Endodermal cell (in vitro differentiated cells): ENCODE results near the gene HLA-G. TPM values are rescaled to one million over a fixed set of nuclear protein-coding genes. Genes with fewer than 3 reads are reported as not detected.

Experiments
- DNase-seq: peaks from one replicate; pipeline ENCODE4 v3.0.0-alpha.2; 2017
- H3K27ac ChIP-seq: 2 replicates; pipeline ENCODE4 v1.5.1; 2013; ENCODE audit warnings: mild to moderate bottlenecking, low read depth, low read length, moderate library complexity
- H3K27me3 ChIP-seq: 2 replicates; pipeline ENCODE4 v1.6.1; 2013; ENCODE audit warnings: mild to moderate bottlenecking, low read length, moderate library complexity; ENCODE audit not compliant: insufficient read depth, control insufficient read depth, poor library complexity, severe bottlenecking
- H3K36me3 ChIP-seq: 2 replicates; pipeline ENCODE4 v1.7.0; 2013; ENCODE audit warnings: mild to moderate bottlenecking, low read length, moderate library complexity; ENCODE audit not compliant: control insufficient read depth, insufficient read depth
- H3K4me1 ChIP-seq: one replicate; pipeline ENCODE4 v1.7.0; 2013; ENCODE audit warnings: low read length; ENCODE audit not compliant: control insufficient read depth, insufficient read depth
- H3K4me3 ChIP-seq: 2 replicates; pipeline ENCODE4 v1.5.1; 2013; ENCODE audit warnings: mild to moderate bottlenecking, low read length, moderate library complexity
- H3K9ac ChIP-seq: 2 replicates; pipeline ENCODE4 v1.6.1; 2013; ENCODE audit warnings: mild to moderate bottlenecking, low read length, moderate library complexity; ENCODE audit not compliant: poor library complexity, severe bottlenecking; ENCODE audit errors: extremely low read depth
- H3K9me3 ChIP-seq: 2 replicates; pipeline ENCODE4 v1.6.1; 2013; ENCODE audit warnings: mild to moderate bottlenecking, low read length, moderate library complexity; ENCODE audit not compliant: control insufficient read depth
- H3K27ac Mint-ChIP-seq: 2 replicates; pipeline ENCODE4 v1.8.0; 2020; ENCODE audit warnings: mixed read lengths
- H3K27me3 Mint-ChIP-seq: 2 replicates; pipeline ENCODE4 v1.8.0; 2021; ENCODE audit warnings: mild to moderate bottlenecking, mixed read lengths; ENCODE audit not compliant: insufficient read depth
- H3K36me3 Mint-ChIP-seq: 2 replicates; pipeline ENCODE4 v1.8.0; 2020; ENCODE audit warnings: low read depth, mixed read lengths
- H3K4me1 Mint-ChIP-seq: 2 replicates; pipeline ENCODE4 v1.8.0; 2020; ENCODE audit warnings: mixed read lengths
- H3K4me3 Mint-ChIP-seq: 2 replicates; pipeline ENCODE4 v1.8.0; 2020; ENCODE audit warnings: mild to moderate bottlenecking, moderate library complexity, mixed read lengths
- H3K9me3 Mint-ChIP-seq: 2 replicates; pipeline ENCODE4 v1.8.0; 2020; ENCODE audit warnings: mild to moderate bottlenecking, mixed read lengths
- WGBS, 2 experiments: methylation state at CpG; one replicate each; pipeline versions ENCODE4 v1.1.5 to v1.1.7; 2013; ENCODE audit warnings: missing lambda C conversion rate in 2 of 2, mixed read lengths in 1 of 2; ENCODE audit not compliant: insufficient coverage in 1 of 2, insufficient read length in 1 of 2; 5-methylcytosine and 5-hydroxymethylcytosine counted together
- total RNA-seq, 2 donors: library from RNA; stranded (reverse); fragmentation: NEBNext Ultra II Directional in 1 of 2; extraction: Animal tissue kit (Norgen Biotek cat#: 25700) in 1 of 2; gene quantifications; 2 replicates in 1 of 2; 3 replicates in 1 of 2; pipeline ENCODE4 v1.2.1, GENCODE V29; 2021
- TF ChIP-seq, protein P1 (sequence below): fragments of 200-600 bp; sonication (generic); conservative IDR thresholded peaks from 2 replicates; pipeline ENCODE4 v1.5.0; 2021; ENCODE audit warnings: antibody characterized with exemption, mild to moderate bottlenecking

The HLA-G gene
- total RNA-seq, 2 donors from 2014 or later = 0.58 to 1.1 TPM

DNA sequence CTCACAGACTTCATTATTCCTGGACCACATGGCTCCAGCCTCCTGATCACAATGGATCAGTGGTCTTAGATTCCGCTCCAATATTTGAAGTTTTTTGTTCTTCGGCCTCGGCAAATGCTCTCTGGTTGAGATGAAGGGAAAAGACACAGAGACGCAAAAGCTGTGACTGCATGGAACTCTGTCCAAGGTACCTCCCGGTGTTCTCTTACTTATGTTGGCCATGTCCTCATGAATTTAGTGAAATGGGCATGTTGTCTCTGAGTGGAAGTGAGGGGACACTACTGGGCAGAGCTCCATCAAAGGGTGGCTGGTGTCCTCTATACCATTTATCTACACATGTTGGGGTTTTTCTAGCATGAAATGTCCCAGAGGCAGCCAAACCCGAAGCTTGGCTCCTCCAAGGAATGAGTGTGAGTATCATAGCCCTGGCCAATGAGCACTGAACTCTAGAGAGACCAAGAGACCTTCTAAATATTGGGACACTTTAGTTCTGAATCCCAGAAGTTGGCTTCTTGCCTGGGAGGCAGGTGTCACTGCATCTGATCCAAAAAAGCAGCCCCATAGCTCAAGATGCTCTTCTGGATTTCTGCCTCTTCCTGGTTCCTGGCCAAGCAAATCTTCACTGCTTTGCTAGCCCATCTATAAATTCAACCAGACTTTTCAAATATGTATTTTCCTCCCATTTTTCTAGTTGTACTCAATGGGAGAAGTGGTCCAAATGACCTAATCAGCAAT, 34.1 kb downstream of the HLA-G start:
- no peak overlapping the region for H3K9ac ChIP-seq
- H3K9me3 ChIP-seq = no peaks in the 10 kb centered on the region
- no peak overlapping the region for H3K27ac ChIP-seq
- no peaks in the 10 kb centered on the region for H3K36me3 ChIP-seq
- DNase-seq = no peak
- H3K4me3 Mint-ChIP-seq = no peak overlapping the region
- H3K4me1 Mint-ChIP-seq = no peaks in the 10 kb centered on the region
- H3K4me1 ChIP-seq = no peaks in the 10 kb centered on the region
- H3K27me3 Mint-ChIP-seq = peaks cover 63% of the 10 kb centered on the region
- TF ChIP-seq, protein P1, sequence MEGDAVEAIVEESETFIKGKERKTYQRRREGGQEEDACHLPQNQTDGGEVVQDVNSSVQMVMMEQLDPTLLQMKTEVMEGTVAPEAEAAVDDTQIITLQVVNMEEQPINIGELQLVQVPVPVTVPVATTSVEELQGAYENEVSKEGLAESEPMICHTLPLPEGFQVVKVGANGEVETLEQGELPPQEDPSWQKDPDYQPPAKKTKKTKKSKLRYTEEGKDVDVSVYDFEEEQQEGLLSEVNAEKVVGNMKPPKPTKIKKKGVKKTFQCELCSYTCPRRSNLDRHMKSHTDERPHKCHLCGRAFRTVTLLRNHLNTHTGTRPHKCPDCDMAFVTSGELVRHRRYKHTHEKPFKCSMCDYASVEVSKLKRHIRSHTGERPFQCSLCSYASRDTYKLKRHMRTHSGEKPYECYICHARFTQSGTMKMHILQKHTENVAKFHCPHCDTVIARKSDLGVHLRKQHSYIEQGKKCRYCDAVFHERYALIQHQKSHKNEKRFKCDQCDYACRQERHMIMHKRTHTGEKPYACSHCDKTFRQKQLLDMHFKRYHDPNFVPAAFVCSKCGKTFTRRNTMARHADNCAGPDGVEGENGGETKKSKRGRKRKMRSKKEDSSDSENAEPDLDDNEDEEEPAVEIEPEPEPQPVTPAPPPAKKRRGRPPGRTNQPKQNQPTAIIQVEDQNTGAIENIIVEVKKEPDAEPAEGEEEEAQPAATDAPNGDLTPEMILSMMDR = no peak
- H3K36me3 Mint-ChIP-seq = no peaks in the 10 kb centered on the region
- 92 to 95% methylated on average over 6 of the region's 6 CpGs for WGBS, 2 experiments
- no peaks in the 10 kb centered on the region for H3K9me3 Mint-ChIP-seq
- H3K27me3 ChIP-seq = peaks cover 5% of the 10 kb centered on the region
- no peak overlapping the region for H3K4me3 ChIP-seq
- H3K27ac Mint-ChIP-seq = no peak overlapping the region

DNA sequence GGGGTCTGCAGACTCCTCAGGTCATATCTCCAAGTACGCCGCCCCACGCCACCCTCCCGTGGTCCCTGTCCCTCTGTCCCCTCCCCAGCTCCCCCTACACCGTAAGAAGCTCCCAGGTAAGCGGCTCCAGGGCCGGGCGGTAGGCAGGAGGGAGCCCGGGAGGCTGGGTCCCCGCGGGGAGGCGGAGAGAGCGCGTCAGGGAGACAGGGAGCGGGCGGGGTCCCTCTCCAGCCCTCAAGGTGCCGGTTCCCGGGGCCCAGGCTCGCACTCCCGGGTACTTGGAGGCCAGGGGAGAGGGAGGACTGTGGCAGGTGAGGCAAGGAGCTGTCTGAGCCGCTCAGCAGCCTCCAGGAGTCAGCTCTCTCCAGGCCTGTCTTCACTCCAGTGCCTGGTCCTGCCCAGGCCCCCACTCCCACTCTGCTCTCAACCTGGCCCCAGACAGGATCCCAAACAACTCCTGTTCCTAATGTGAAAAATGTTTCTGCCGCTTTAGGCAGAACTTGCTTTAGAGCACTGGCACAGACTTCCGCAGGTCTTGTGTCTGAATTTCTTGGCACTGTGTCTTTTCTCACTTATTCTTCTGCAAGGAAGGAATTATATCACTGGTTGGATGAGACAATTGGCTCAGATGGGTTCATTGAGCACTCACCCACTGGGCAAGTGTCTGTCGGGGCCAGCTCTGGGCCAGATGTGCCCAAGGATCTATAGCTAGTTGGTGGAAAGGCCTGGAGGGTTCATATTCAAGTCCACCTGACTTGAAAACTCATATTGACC, 36.6 kb downstream of the HLA-G start:
- H3K4me3 ChIP-seq = no peak overlapping the region
- Mint-ChIP-seq H3K4me1 (no peaks in the 10 kb centered on the region), H3K27ac (no peak overlapping the region), H3K36me3 (no peaks in the 10 kb centered on the region), H3K9me3 (no peaks in the 10 kb centered on the region), H3K27me3 (peaks cover 78% of the 10 kb centered on the region), H3K4me3 (no peak overlapping the region)
- WGBS, 2 experiments = 71 to 75% methylated on average over 4 to 24 of the region's 24 CpGs
- H3K4me1 ChIP-seq = no peaks in the 10 kb centered on the region
- H3K9ac ChIP-seq = no peak overlapping the region
- no peaks in the 10 kb centered on the region for H3K36me3 ChIP-seq
- TF ChIP-seq, protein P1 = no peak
- peak; percentile 63 for DNase-seq
- no peaks in the 10 kb centered on the region for H3K9me3 ChIP-seq
- no peak overlapping the region for H3K27ac ChIP-seq
- peaks cover 5% of the 10 kb centered on the region for H3K27me3 ChIP-seq

DNA sequence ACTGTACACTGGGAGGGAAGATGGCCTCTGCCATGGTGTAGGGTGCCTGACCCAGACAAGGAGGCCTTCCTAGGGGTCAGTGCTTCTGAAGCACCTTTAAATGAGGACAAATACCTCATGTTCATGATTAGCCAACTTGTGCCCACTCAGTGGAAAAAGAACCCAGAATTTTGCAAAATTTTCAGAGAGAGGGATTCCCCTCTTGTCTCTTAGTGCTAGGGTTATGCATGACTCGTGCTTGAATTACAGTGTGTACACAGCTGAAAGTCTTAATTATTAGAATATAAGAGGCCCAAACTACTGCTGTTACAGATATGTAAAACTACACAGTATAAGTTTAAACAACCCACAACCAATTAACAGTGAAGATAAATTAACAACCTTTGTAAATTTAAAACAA, 38.0 kb downstream of the HLA-G start:
- H3K4me3 Mint-ChIP-seq = no peak overlapping the region
- no peak overlapping the region for H3K27ac ChIP-seq
- TF ChIP-seq, protein P1 = no peak
- peaks cover 5% of the 10 kb centered on the region for H3K27me3 ChIP-seq
- H3K9me3 Mint-ChIP-seq = no peaks in the 10 kb centered on the region
- H3K4me1 Mint-ChIP-seq = no peaks in the 10 kb centered on the region
- H3K36me3 ChIP-seq = no peaks in the 10 kb centered on the region
- no peak for DNase-seq
- 100% methylated on average over 1 of the region's 1 CpG; no CpG with 5 or more reads in 1 of the 2 experiments for WGBS, 2 experiments
- H3K36me3 Mint-ChIP-seq = no peaks in the 10 kb centered on the region
- no peak overlapping the region for H3K9ac ChIP-seq
- no peak overlapping the region for H3K4me3 ChIP-seq
- H3K27me3 Mint-ChIP-seq = peaks cover 82% of the 10 kb centered on the region
- H3K4me1 ChIP-seq = no peaks in the 10 kb centered on the region
- H3K27ac Mint-ChIP-seq = no peak overlapping the region
- H3K9me3 ChIP-seq = no peaks in the 10 kb centered on the region
